HEK293 (cell line): ENCODE results near the gene PSMD6.

Source experiments
- CTCF ChIP-seq: fragments of 450-650 bp; formaldehyde crosslinking; IDR thresholded peaks from 2 replicates; pipeline ENCODE4 v1.5.1; 2016; ENCODE audit warnings: missing biosample characterization, missing genetic modification characterization
- PRDM1 ChIP-seq: fragments of 450-650 bp; formaldehyde crosslinking; IDR thresholded peaks from 2 replicates; pipeline ENCODE4; 2016; ENCODE audit warnings: missing biosample characterization, missing genetic modification characterization
- REST ChIP-seq: fragments of 450-650 bp; formaldehyde crosslinking; IDR thresholded peaks from 2 replicates; pipeline ENCODE4 v1.5.1; 2016; ENCODE audit warnings: missing biosample characterization, missing genetic modification characterization
- SP2 ChIP-seq: fragments of 450-650 bp; formaldehyde crosslinking; IDR thresholded peaks from 2 replicates; pipeline ENCODE4 v1.5.1; 2016; ENCODE audit warnings: missing biosample characterization, missing genetic modification characterization
- TRIM28 ChIP-seq: IDR thresholded peaks from 2 replicates; pipeline ENCODE4 v1.6.1; 2011; ENCODE audit warnings: low read length, control low read depth, borderline replicate concordance
- ZEB2 ChIP-seq: fragments of 450-650 bp; formaldehyde crosslinking; IDR thresholded peaks from 2 replicates; pipeline ENCODE4 v1.5.1; 2016; ENCODE audit warnings: missing biosample characterization, missing genetic modification characterization
- ZFP41 ChIP-seq: fragments of 450-650 bp; formaldehyde crosslinking; IDR thresholded peaks from 2 replicates; pipeline ENCODE4 v1.5.1; 2016; ENCODE audit warnings: missing biosample characterization, missing genetic modification characterization, borderline replicate concordance
- ZNF10 ChIP-seq: fragments of 450-650 bp; formaldehyde crosslinking; IDR thresholded peaks from 2 replicates; pipeline ENCODE4 v1.5.1; 2017; ENCODE audit warnings: missing biosample characterization, missing genetic modification characterization
- ZNF133 ChIP-seq: fragments of 450-650 bp; formaldehyde crosslinking; IDR thresholded peaks from 2 replicates; pipeline ENCODE4 v1.5.1; 2016; ENCODE audit warnings: missing biosample characterization, missing genetic modification characterization
- ZNF350 ChIP-seq: fragments of 450-650 bp; formaldehyde crosslinking; IDR thresholded peaks from 2 replicates; pipeline ENCODE4 v1.5.0; 2017; ENCODE audit warnings: missing biosample characterization, mild to moderate bottlenecking, missing genetic modification characterization
- ZNF394 ChIP-seq: fragments of 450-650 bp; formaldehyde crosslinking; IDR thresholded peaks from 2 replicates; pipeline ENCODE4 v1.5.1; 2016; ENCODE audit warnings: missing biosample characterization, missing genetic modification characterization, mild to moderate bottlenecking, moderate library complexity, borderline replicate concordance
- ZNF48 ChIP-seq: fragments of 450-650 bp; formaldehyde crosslinking; IDR thresholded peaks from 2 replicates; pipeline ENCODE4 v1.5.1; 2016; ENCODE audit warnings: missing biosample characterization, missing genetic modification characterization
- ZNF561 ChIP-seq: fragments of 450-650 bp; IDR thresholded peaks from 2 replicates; pipeline ENCODE4 v1.5.1; 2018; ENCODE audit warnings: missing biosample characterization, missing genetic modification characterization, borderline replicate concordance
- ZNF701 ChIP-seq: fragments of 450-650 bp; formaldehyde crosslinking; IDR thresholded peaks from 2 replicates; pipeline ENCODE4 v1.5.1; 2016; ENCODE audit warnings: missing biosample characterization, missing genetic modification characterization

- TF ChIP-seq ZNF561 (tag by site-specific recombination) (no peak), ZNF48 (tag by site-specific recombination) (no peak), TRIM28 (no peak), ZNF350 (no peak), CTCF (tag by site-specific recombination) (no peak), ZEB2 (no peak), ZNF133 (no peak), ZFP41 (tag by site-specific recombination) (no peak), PRDM1 (tag by site-specific recombination) (no peak), REST (tag by site-specific recombination) (no peak), SP2 (tag by site-specific recombination) (no peak), ZNF10 (tag by site-specific recombination) (no peak), ZNF394 (no peak), ZNF701 (no peak)
Measured at GRCh38 chr3:63961891-63962290, 61.4 kb downstream of the PSMD6 start.
